B cell (primary cell): ENCODE measurements around the gene FHL1. TPM values are rescaled to one million over a fixed set of nuclear protein-coding genes. Genes with fewer than 3 reads are reported as not detected.

ENCODE experiments used
- ATAC-seq: fragments of 200-7000 bp; cut with Tn5 transposase; one replicate; pipeline ENCODE4 v1.10.0; 2021; ENCODE audit warnings: low read depth, mild to moderate bottlenecking, moderate number of reproducible peaks, moderate library complexity
- CTCF ChIA-PET: fragments of 350-600 bp; sonication (Branson Sonifier 250); formaldehyde crosslinking; loops from one replicate; lab custom pipeline; 2021; ENCODE audit warnings: antibody characterized with exemption, inconsistent platforms; lab: Charles Lee
- POLR2A ChIA-PET: fragments of 350-600 bp; sonication (Branson Sonifier 250); formaldehyde crosslinking; loops from one replicate; lab custom pipeline; 2021; ENCODE audit warnings: antibody characterized with exemption; lab: Charles Lee
- DNase-seq: peaks from one replicate; pipeline ENCODE4 v3.0.0; 2013
- H2AFZ ChIP-seq: 2 replicates; pipeline ENCODE4 v1.6.1; 2012; ENCODE audit warnings: mild to moderate bottlenecking, low read depth, low read length; ENCODE audit not compliant: insufficient read depth, poor library complexity, severe bottlenecking
- H3K27ac ChIP-seq, 2 donors: 1 replicate in 1 of 2; 2 replicates in 1 of 2; pipeline ENCODE4 v1.5.1; 2012 to 2013; ENCODE audit warnings: low read length in 2 of 2, mild to moderate bottlenecking in 2 of 2, moderate library complexity in 1 of 2
- H3K27me3 ChIP-seq, 4 experiments: fragments of 200-600 bp in 1 of 4; sonication (generic) in 1 of 4; replicated peaks in 1 of 4; 1 replicate in 2 of 4; 2 replicates in 2 of 4; pipeline versions ENCODE4 v1.6.1 to v1.7.0; 2013 to 2016; ENCODE audit warnings: low read length in 3 of 4, mild to moderate bottlenecking in 2 of 4, mixed read lengths in 1 of 4, moderate library complexity in 1 of 4; ENCODE audit not compliant: insufficient read depth in 4 of 4, control insufficient read depth in 3 of 4; ENCODE audit errors: control extremely low read depth in 1 of 4
- H3K36me3 ChIP-seq, 2 experiments: replicated peaks in 1 of 2; 1 replicate in 1 of 2; 2 replicates in 1 of 2; pipeline versions ENCODE4 v1.6.1 to v1.7.1; 2013; ENCODE audit warnings: low read length in 1 of 2; ENCODE audit not compliant: insufficient read depth in 2 of 2, control insufficient read depth in 1 of 2; ENCODE audit errors: control extremely low read depth in 1 of 2, extremely low read depth in 1 of 2
- H3K4me1 ChIP-seq, 2 donors: fragments of 200-600 bp in 1 of 2; sonication (generic) in 1 of 2; 1 replicate in 1 of 2; 2 replicates in 1 of 2; pipeline versions ENCODE4 v1.5.1 to v1.6.1; 2013 to 2017; ENCODE audit warnings: low read length in 2 of 2; ENCODE audit not compliant: control insufficient read depth in 2 of 2, insufficient read depth in 2 of 2
- H3K4me2 ChIP-seq: replicated peaks from 2 replicates; pipeline ENCODE3; 2012; ENCODE audit warnings: mild to moderate bottlenecking, low read depth, low read length; ENCODE audit not compliant: poor library complexity, severe bottlenecking
- H3K4me3 ChIP-seq, 5 experiments: fragments of 200-600 bp in 1 of 5; sonication (generic) in 1 of 5; 1 replicate in 3 of 5; 2 replicates in 2 of 5; pipeline versions ENCODE4 v1.5.1 to v1.7.0; 2011 to 2016; ENCODE audit warnings: low read length in 4 of 5, mild to moderate bottlenecking in 4 of 5, low read depth in 2 of 5, control low read depth in 1 of 5, moderate library complexity in 1 of 5; ENCODE audit not compliant: insufficient read depth in 1 of 5; ENCODE audit errors: control extremely low read depth in 1 of 5, extremely low read depth in 1 of 5
- H3K79me2 ChIP-seq: fragments of 200-600 bp; sonication (generic); one replicate; pipeline ENCODE4 v1.6.0; 2016; ENCODE audit warnings: low read length; ENCODE audit not compliant: control insufficient read depth, insufficient read depth
- H3K9ac ChIP-seq: fragments of 200-600 bp; sonication (generic); 2 replicates; pipeline ENCODE4 v1.6.1; 2017; ENCODE audit warnings: mild to moderate bottlenecking, low read length, moderate library complexity
- H3K9me3 ChIP-seq, 3 donors: one replicate each; pipeline versions ENCODE4 v1.6.1 to v1.7.1; 2013; ENCODE audit warnings: low read length in 2 of 3; ENCODE audit not compliant: control insufficient read depth in 2 of 3, insufficient read depth in 1 of 3; ENCODE audit errors: control extremely low read depth in 1 of 3
- H4K20me1 ChIP-seq: 2 replicates; pipeline ENCODE4 v1.6.0; 2012; ENCODE audit warnings: mild to moderate bottlenecking, low read length; ENCODE audit not compliant: insufficient read depth, control insufficient read depth, poor library complexity, severe bottlenecking
- H3K27ac Mint-ChIP-seq: one replicate; pipeline ENCODE4 v1.8.0; 2021; ENCODE audit warnings: mixed read lengths
- H3K27me3 Mint-ChIP-seq: one replicate; pipeline ENCODE4 v1.8.0; 2021; ENCODE audit warnings: mixed read lengths
- H3K4me1 Mint-ChIP-seq: one replicate; pipeline ENCODE4 v1.8.0; 2021; ENCODE audit warnings: mixed read lengths
- H3K4me3 Mint-ChIP-seq: one replicate; pipeline ENCODE4 v1.8.0; 2021; ENCODE audit warnings: mixed read lengths
- H3K9me3 Mint-ChIP-seq: one replicate; pipeline ENCODE4 v1.8.0; 2022; ENCODE audit warnings: mixed read lengths; ENCODE audit not compliant: insufficient read depth
- EZH2 ChIP-seq: IDR thresholded peaks from 2 replicates; pipeline ENCODE4 v1.6.1; 2012; ENCODE audit warnings: borderline replicate concordance, low read depth, mild to moderate bottlenecking, moderate library complexity, low read length; ENCODE audit not compliant: insufficient read depth, poor library complexity, severe bottlenecking
- WGBS: methylation state at CpG from one replicate; pipeline ENCODE4 v1.1.5; 2013; ENCODE audit warnings: missing lambda C conversion rate; ENCODE audit not compliant: insufficient coverage; 5-methylcytosine and 5-hydroxymethylcytosine counted together
- intact Hi-C: fragments of 100-400 bp; cut with micrococcal nuclease; formaldehyde crosslinking; loops from one replicate; pipeline ENCODE4 v1.10.0; 2022
- polyA plus RNA-seq: library from polyadenylated mRNA; depleted of rRNA; stranded (reverse); fragments of >200 nt; gene quantifications from 2 replicates; pipeline ENCODE4 v1.2.3, GENCODE V29; 2012
- total RNA-seq, 2 donors: library from RNA; stranded (reverse); fragments of 120-200 nt in 1 of 2; gene quantifications; 1 replicate in 1 of 2; 2 replicates in 1 of 2; pipeline versions ENCODE4 v1.2.3 to v1.2.4, GENCODE V29; 2013 to 2022
- TF ChIP-seq, protein P1 (sequence below): fragments of 200-600 bp; IDR thresholded peaks from one replicate; pipeline ENCODE4 v1.8.0; 2022; ENCODE audit warnings: antibody characterized with exemption, mild to moderate bottlenecking

The FHL1 gene
- total and polyA plus RNA-seq, 2 donors (not counting 1 experiment from before 2014, with no cell fraction given): 6.7 to 8.0 TPM

- Mint-ChIP-seq H3K27ac (no peak overlapping the region), H3K9me3 (no peaks in the 10 kb centered on the region), H3K27me3 (no peaks in the 10 kb centered on the region), H3K4me3 (no peak overlapping the region), H3K4me1 (peaks cover 9% of the 10 kb centered on the region)
- TF ChIP-seq EZH2: no peak
- TF ChIP-seq, protein P1, sequence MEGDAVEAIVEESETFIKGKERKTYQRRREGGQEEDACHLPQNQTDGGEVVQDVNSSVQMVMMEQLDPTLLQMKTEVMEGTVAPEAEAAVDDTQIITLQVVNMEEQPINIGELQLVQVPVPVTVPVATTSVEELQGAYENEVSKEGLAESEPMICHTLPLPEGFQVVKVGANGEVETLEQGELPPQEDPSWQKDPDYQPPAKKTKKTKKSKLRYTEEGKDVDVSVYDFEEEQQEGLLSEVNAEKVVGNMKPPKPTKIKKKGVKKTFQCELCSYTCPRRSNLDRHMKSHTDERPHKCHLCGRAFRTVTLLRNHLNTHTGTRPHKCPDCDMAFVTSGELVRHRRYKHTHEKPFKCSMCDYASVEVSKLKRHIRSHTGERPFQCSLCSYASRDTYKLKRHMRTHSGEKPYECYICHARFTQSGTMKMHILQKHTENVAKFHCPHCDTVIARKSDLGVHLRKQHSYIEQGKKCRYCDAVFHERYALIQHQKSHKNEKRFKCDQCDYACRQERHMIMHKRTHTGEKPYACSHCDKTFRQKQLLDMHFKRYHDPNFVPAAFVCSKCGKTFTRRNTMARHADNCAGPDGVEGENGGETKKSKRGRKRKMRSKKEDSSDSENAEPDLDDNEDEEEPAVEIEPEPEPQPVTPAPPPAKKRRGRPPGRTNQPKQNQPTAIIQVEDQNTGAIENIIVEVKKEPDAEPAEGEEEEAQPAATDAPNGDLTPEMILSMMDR: no peak
- no peak overlapping the region for H3K9ac ChIP-seq
- no peaks in the 10 kb centered on the region for H3K36me3 ChIP-seq
- H4K20me1 ChIP-seq: no peaks in the 10 kb centered on the region
- CTCF ChIA-PET: no interaction called here
- peaks cover 5 to 6% of the 10 kb centered on the region in 2 donors for H3K4me1 ChIP-seq
- intact Hi-C loops: no loop called here
- ATAC-seq: no peak
- H3K9me3 ChIP-seq: no peaks in the 10 kb centered on the region
- H3K4me2 ChIP-seq: no peak overlapping the region
- DNase-seq: no peak
- no peak overlapping the region for H3K27ac ChIP-seq
- H3K79me2 ChIP-seq: no peaks in the 10 kb centered on the region
- POLR2A ChIA-PET: no interaction called here
- H3K4me3 ChIP-seq: no peak overlapping the region
- H3K27me3 ChIP-seq: no peaks in the 10 kb centered on the region
- no peak overlapping the region for H2AFZ ChIP-seq
- no CpG with 5 or more reads among the region's 6 CpGs for WGBS
Observed at GRCh38 chrX:136198678-136199243, 51.4 kb downstream of the FHL1 start.

DNA sequence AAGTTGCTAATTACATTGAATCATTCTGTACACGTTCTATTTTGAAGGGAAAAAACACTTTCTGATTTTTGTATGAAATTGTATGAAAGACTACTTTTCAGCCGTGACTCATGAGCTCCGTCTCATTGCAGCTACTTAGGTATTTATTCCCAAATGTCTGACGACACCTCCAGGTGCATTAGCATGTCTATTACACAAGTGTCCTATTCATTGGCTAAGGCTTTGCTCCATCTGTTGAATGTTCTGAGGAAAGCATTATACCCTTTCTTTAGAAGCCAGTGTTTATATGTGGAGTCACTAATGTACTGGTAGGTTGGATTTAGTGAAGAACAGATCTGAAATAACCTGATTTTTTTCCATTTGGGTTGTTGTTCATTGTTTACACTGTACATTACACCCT is 52.0 kb downstream of the FHL1 start:
- Histone ChIP-seq H4K20me1 (no peaks in the 10 kb centered on the region), H3K9ac (no peak overlapping the region), H3K4me3 (no peak overlapping the region), H3K9me3 (no peaks in the 10 kb centered on the region), H3K27me3 (no peaks in the 10 kb centered on the region), H3K36me3 (no peaks in the 10 kb centered on the region), H3K4me2 (no peak overlapping the region), H2AFZ (no peak overlapping the region), H3K4me1 (peaks cover 1 to 3% of the 10 kb centered on the region in 2 donors), H3K27ac (no peak overlapping the region), H3K79me2 (no peaks in the 10 kb centered on the region)
- CTCF ChIA-PET: no interaction called here
- DNase-seq: no peak
- Mint-ChIP-seq H3K4me3 (no peak overlapping the region), H3K4me1 (peaks cover 3% of the 10 kb centered on the region), H3K27me3 (no peaks in the 10 kb centered on the region), H3K9me3 (no peaks in the 10 kb centered on the region), H3K27ac (no peak overlapping the region)
- no peak for ATAC-seq
- WGBS: 100% methylated on average over 2 of the region's 4 CpGs
- TF ChIP-seq EZH2: no peak
- TF ChIP-seq, protein P1: no peak
- intact Hi-C loops: no loop called here
- POLR2A ChIA-PET: no interaction called here
